ENCODE results near the gene HMG20A.
"Not testable (repeated sequence)": the region's sequence is repeated elsewhere in the genome, so short reads cannot be mapped to it uniquely, and the experiment has no call there.

HMG20A gene

GRCh38 chr15:77406173-77406759 is 14.4 kb upstream of the HMG20A start:
- intact Hi-C loops (cut with DNase I); DNase-seq: not testable (repeated sequence)

DNA sequence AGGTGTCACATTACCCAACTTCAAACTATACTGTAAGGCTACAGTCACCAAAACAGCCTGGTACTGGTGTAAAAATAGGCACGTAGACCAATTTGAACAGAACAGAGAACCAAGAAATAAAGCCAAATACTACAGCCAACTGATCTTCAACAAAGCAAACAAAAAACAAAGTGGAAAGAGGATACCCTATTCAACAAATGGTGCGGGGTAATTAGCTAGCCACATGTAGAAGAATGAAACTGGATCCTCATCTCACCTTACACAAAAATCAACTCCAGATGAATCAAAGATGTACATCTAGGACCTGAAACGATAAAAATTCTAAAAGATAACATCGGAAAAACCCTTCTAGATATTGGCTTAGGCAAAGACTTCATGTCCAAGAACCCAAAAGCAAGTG is 13.8 kb upstream of the HMG20A start:
- intact Hi-C loops (cut with DNase I), result no loop called here
- no peak for DNase-seq

GRCh38 chr15:77409259-77410156 is 11.2 kb upstream of the HMG20A start:
- intact Hi-C loops (cut with DNase I), result no loop called here
- no peak for DNase-seq

GRCh38 chr15:77410157-77410500 is 10.6 kb upstream of the HMG20A start:
- DNase-seq; intact Hi-C loops (cut with DNase I): not testable (repeated sequence)

- intact Hi-C loops (cut with DNase I), result no loop called here
- DNase-seq, result no peak
Measured at GRCh38 chr15:77410701-77411618, 9.7 kb upstream of the HMG20A start.

DNA sequence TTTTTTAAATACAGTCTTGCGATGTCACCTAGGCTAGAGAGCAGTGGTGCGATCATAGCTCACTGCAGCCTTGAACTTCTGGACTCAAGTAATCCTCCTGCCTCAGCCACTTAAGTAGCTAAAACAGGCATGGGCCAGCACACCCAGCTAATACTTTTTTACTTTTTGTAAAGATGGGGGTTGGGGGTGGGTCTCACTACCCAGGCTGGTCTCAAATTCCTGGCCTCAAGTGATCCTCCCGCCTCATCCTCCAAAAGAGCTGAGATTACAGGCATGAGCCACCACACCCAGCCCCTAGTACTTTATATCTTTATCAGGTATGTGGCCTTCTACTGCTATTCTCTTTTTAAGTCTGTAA is 9.1 kb upstream of the HMG20A start:
- no peak for DNase-seq
- intact Hi-C loops (cut with DNase I), result no loop called here

- intact Hi-C loops (cut with DNase I), result no loop called here
- DNase-seq, result no peak
Measured at GRCh38 chr15:77412972-77413698, 7.6 kb upstream of the HMG20A start.

DNA sequence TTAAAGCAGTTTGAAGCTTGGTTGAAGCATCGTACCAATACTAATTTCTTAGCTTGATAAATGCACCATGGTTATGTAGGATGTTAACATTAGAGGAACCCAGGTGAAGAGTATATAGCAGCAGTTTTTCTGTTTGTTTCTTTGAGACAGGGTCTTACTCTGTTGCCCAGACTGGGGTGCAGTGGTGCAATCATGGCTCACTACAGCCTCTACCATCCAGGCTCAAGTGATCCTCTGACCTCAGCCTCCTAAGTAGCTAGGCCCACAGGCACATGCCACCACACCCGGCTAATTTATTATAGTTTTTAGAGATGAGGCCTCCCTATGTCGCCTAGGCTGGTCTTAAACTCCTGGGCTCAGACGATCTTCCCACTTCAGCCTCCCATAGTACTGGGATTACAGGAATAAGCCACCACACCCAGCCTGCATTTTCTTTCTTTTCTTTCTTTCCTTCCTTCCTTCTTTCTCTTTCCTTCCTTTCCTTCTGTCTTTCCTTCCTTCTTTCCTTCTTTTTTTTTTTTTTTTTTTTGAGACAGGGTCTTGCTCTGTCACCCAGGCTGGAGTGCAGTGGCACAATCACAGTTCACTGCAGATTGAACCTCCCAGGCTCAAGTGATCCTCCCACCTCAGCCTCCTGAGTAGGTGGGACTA is 6.9 kb upstream of the HMG20A start:
- DNase-seq, result no peak

DNA sequence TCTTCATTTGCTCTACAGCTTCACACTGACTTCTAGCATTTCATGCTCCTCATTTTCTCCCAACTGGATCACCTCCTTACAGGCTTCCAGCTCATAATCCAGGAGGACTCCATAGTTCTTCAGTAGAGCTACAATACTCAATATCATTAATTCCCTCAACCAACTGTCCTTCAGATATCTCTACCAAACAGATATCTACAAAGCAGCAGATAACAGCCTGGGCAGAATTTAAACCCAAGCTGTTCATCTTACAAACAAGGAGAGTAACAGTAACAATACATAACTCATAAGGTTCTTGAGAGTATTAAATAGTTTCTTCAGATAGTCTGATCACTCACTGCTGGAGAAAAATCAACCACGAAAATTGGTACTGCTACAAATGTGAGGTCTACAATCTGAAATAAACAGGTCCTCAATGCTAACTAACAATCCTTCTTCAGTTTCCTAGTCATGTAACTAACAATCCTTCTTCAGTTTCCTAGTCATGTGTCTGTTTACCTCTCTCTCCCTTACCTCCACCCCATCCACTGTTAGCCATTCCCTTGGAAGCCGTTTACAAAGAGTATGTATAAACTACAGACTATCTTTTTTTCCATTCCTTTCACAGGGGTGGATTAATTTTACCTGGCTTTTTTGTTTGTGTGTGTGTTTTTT is 5.8 kb upstream of the HMG20A start:
- intact Hi-C loops (cut with DNase I), result loop anchor here (5.0 kb wide), 1 partner anchor 127 kb away; no protein-coding TSS in a partner anchor
- DNase-seq, result no peak

More for the DNA sequence above, 6.9 kb upstream of the HMG20A start:
- intact Hi-C loops (cut with DNase I), result no loop called here

GRCh38 chr15:77415450-77416147 is 5.1 kb upstream of the HMG20A start:
- intact Hi-C loops (cut with DNase I), result loop anchor here (5.0 kb wide), 1 partner anchor 127 kb away; no protein-coding TSS in a partner anchor
- no peak for DNase-seq

DNA sequence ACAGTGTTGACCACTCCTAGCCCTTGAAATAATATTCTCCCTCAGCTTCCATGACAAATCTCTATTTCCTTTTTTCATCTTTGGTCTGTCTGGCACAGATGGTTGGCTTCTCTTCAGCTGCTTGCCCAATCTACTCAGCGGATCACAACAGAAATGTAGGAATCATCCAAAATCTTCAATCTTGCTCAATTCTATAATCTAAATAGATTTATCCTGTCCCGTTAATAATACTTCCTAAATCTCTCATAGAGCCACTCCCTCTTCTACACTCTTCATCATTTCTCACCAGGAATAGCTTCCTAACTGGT is 4.6 kb upstream of the HMG20A start:
- no peak for DNase-seq
- intact Hi-C loops (cut with DNase I), result loop anchor here (5.0 kb wide), 1 partner anchor 126 kb away; no protein-coding TSS in a partner anchor

DNA sequence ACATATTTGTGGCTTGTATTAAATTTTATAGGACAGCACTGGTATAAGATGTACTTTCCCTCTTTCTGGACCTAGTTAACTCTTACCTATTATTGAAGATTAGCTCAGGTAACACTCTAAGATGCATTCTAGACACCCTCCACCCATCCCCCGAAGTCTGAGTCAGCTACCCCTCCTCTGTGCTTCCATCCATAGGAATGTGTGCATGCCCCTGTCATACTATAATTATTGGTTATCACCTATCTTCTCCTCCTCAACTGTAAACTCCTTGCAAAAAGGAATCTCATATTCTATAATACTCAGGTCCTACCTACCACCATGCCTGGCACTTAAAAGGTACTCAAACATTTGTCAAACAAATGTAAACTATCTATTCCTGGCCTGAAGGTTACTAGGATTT is 3.7 kb upstream of the HMG20A start:
- intact Hi-C loops (cut with DNase I), result loop anchor here (5.0 kb wide), 1 partner anchor 125 kb away; no protein-coding TSS in a partner anchor
- DNase-seq, result no peak

GRCh38 chr15:77417602-77418001 is 3.1 kb upstream of the HMG20A start:
- no peak for DNase-seq
- intact Hi-C loops (cut with DNase I), result loop anchor here (5.0 kb wide), 1 partner anchor 125 kb away; no protein-coding TSS in a partner anchor

DNA sequence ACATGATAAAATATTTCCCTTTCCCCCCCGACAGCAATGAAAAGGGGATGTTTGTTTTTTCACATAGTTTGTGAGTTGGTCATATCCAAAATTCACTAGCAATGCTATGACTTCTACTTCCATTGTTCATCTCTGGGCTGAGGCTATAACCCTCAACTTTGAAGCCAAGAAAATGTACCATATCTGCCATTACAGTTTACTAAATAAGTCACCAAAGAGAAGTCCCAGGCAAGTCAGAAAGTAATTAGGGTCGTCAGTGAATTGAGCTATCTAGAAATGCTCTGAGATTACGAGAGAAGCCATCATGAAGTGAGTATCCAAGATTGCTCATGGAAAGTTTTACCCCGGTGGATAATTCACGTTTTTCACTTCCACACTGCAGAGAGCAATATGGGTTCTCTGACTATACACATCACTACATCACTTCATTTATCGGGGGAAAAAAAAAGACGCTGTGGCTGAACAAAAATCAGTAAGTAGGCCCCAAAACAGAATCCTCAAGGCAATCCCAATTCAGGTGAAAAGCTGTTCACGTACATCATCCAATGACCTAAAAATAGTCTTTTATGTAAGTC is 2.2 kb upstream of the HMG20A start:
- no peak for DNase-seq
- intact Hi-C loops (cut with DNase I), result loop anchor here (5.0 kb wide), 1 partner anchor 124 kb away; no protein-coding TSS in a partner anchor

- intact Hi-C loops (cut with DNase I), result loop anchor here (5.0 kb wide), 1 partner anchor 123 kb away; no protein-coding TSS in a partner anchor
- DNase-seq, result peak in 8 of 10 donors; percentile 9 to 88 (median 30)
Measured at GRCh38 chr15:77418966-77419835, 1.5 kb upstream of the HMG20A start.

GRCh38 chr15:77419836-77420609 is 665 bp upstream of the HMG20A start, which contains the start of gene PEAK1:
Gene PEAK1, minus strand, starts transcription at chr15:77420104. Its CDS starts 238,178 bp downstream, at chr15:77181926.
- intact Hi-C loops (cut with DNase I), result loop anchor here (1.0 to 5.0 kb wide), 2 partner anchors 77 to 122 kb away; no protein-coding TSS in a partner anchor
- DNase-seq, result peak; percentile 97 to 100 (median 98)

Data from posterior cingulate gyrus (tissue), 11 donors.